Measurements from ENCODE around the gene CCDC102A.

DNA sequence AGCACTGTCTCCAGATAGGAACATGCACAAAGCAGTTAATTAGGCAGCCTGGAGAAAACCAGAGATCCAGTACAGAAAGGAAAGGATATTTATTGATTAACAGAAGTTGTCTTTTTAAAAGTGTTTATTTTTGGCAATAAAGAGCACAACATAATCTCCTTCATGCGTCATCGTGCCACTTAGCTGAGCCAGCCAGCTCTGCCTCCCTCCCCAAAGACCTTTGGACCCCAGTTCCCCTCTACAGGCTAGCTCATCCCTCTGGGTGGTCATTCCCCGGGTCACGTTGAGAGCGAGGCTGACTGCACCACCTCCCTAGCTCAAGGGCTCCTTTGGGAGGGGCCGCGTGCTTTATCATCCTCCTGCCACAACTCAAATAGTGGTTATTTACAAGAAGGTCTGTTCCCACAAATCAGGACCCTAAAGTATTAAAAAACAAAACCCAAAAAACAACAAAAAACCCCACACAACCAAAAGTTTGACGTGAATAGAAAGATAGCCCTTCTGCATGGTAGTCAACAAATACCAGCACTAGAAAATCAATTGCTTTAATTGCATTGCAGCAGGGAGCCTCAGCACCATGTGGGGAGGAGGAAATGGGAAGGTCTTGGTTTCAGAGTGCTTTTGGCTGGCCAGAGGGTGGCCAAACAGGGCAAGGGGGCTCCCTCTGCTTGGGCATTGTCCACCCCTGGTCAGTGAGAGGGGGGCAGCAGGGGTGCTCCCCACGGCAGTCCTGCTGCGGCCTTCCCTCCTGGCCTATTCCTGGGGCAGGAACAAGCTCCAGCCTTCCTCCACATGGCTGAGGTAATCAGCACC is 64.3 kb downstream of the CCDC102A start:
- TF ChIP-seq POLR2A (IDR thresholded peaks at IDR 0.05), result no peak
- TF ChIP-seq, protein P1, sequence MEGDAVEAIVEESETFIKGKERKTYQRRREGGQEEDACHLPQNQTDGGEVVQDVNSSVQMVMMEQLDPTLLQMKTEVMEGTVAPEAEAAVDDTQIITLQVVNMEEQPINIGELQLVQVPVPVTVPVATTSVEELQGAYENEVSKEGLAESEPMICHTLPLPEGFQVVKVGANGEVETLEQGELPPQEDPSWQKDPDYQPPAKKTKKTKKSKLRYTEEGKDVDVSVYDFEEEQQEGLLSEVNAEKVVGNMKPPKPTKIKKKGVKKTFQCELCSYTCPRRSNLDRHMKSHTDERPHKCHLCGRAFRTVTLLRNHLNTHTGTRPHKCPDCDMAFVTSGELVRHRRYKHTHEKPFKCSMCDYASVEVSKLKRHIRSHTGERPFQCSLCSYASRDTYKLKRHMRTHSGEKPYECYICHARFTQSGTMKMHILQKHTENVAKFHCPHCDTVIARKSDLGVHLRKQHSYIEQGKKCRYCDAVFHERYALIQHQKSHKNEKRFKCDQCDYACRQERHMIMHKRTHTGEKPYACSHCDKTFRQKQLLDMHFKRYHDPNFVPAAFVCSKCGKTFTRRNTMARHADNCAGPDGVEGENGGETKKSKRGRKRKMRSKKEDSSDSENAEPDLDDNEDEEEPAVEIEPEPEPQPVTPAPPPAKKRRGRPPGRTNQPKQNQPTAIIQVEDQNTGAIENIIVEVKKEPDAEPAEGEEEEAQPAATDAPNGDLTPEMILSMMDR (IDR thresholded peaks at IDR 0.05), result no peak

Data from tibial nerve (tissue), 3 donors.